Central memory CD8-positive, alpha-beta T cell (primary cell): ENCODE results near the gene PACSIN2.

ENCODE experiments used
- ATAC-seq: fragments of 150-1000 bp; cut with Tn5 transposase; replicated peaks from 2 replicates; pipeline ENCODE4 v1.10.0; 2022; ENCODE audit warnings: mild to moderate bottlenecking, moderate FRiP score, moderate number of reproducible peaks; ENCODE audit not compliant: poor library complexity, severe bottlenecking; ENCODE audit errors: extremely low read depth
- DNase-seq, 2 donors: peaks; one replicate each; pipeline ENCODE4 v3.0.0; 2021; ENCODE audit warnings: low spot score in 2 of 2
- H3K27ac Mint-ChIP-seq: one replicate; pipeline ENCODE4 v1.8.0; 2022; ENCODE audit warnings: low read depth, mild to moderate bottlenecking, moderate library complexity, mixed read lengths
- H3K27me3 Mint-ChIP-seq: one replicate; pipeline ENCODE4 v1.8.0; 2022; ENCODE audit warnings: mixed read lengths
- H3K36me3 Mint-ChIP-seq: one replicate; pipeline ENCODE4 v1.8.0; 2022; ENCODE audit warnings: mild to moderate bottlenecking, moderate library complexity, mixed read lengths; ENCODE audit not compliant: insufficient read depth
- H3K4me1 Mint-ChIP-seq: one replicate; pipeline ENCODE4 v1.8.0; 2022; ENCODE audit warnings: mixed read lengths
- H3K4me3 Mint-ChIP-seq: one replicate; pipeline ENCODE4 v1.8.0; 2022; ENCODE audit warnings: mild to moderate bottlenecking, moderate library complexity, mixed read lengths
- H3K9me3 Mint-ChIP-seq: one replicate; pipeline ENCODE4 v1.8.0; 2022; ENCODE audit warnings: mixed read lengths

The PACSIN2 gene

DNA sequence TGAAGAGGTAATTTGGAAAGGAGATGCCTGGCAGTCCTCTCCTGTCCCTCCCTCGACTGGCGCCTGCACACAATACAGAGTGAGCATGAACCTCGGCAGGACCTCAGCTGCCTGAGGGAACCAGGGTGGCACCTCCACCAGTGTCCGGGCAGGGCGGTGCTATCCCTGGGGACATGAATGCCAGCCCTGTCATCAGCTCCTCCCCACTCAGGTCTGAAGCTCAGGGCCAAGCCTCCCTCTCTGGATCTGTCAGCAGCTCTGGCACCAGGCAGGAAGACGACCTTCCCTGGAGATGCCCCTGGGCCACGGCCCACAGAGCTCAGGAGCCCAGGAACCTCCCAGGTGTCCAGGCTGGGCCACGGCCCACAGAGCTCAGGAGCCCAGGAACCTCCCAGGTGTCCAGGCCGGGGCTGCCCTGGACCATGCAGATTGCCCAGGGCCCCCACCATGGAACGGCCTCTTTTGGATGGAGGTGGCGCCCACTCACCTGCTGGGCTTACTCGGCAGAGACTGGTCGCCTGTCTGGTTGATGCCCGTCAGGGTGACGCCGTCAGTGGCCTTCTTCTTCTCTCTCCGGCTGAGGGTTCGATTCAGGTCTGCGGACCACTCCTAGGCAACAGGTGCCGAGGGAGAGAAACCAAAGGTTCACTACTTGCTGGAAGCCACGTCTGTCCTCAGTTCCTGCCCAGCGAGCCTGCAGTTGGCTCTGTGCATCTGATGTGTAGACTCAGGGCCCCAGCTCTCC, 136.2 kb downstream of the PACSIN2 start:
- peaks cover 19% of the 10 kb centered on the region for H3K36me3 Mint-ChIP-seq

DNA sequence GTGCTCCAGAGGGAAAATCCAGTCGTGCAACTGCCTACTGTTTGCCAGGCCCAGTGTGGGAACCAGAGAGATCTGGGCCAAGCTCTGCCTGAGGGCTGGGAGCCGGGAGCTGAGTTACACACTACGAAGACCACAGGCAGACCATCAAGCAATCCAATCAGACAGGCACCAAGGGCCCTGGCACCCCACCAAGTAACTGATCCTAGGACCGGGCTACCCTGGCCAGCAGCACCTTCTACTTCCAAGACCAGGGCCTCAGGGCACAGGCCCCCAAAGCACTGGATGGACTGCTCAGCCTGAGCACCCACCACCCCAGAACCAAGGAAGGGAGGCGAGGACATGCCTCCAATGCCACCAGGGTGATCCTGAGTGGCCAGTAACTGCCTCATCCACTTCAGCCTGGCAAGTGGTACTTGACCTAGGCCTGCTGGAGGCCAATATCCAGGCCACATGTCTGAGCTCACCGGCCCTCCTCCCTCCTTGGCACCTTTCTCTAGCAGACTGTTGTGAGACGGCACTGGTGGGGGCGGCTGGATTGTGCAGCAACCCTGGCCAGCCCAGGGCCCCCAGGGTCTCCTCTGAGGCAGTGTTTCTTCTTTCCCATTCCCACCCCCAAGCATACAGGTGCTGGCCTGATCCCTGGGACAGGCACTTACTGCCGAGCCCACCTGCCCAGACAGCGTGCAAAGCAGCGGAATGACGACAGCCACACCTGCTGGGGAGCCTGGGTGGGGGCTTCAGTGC, 137.2 kb downstream of the PACSIN2 start:
- no peaks in the 10 kb centered on the region for H3K4me1 Mint-ChIP-seq
- H3K27me3 Mint-ChIP-seq = no peaks in the 10 kb centered on the region
- H3K27ac Mint-ChIP-seq = no peak overlapping the region
- H3K4me3 Mint-ChIP-seq = no peak overlapping the region
- no peak for DNase-seq
- peaks cover 18% of the 10 kb centered on the region for H3K36me3 Mint-ChIP-seq
- no peaks in the 10 kb centered on the region for H3K9me3 Mint-ChIP-seq
- no peak for ATAC-seq

More for the DNA sequence above, 136.2 kb downstream of the PACSIN2 start:
- H3K27ac Mint-ChIP-seq = no peak overlapping the region
- DNase-seq (no peak), ATAC-seq (no peak)
- H3K4me3 Mint-ChIP-seq = no peak overlapping the region
- no peaks in the 10 kb centered on the region for H3K27me3 Mint-ChIP-seq
- no peaks in the 10 kb centered on the region for H3K9me3 Mint-ChIP-seq
- H3K4me1 Mint-ChIP-seq = no peaks in the 10 kb centered on the region

DNA sequence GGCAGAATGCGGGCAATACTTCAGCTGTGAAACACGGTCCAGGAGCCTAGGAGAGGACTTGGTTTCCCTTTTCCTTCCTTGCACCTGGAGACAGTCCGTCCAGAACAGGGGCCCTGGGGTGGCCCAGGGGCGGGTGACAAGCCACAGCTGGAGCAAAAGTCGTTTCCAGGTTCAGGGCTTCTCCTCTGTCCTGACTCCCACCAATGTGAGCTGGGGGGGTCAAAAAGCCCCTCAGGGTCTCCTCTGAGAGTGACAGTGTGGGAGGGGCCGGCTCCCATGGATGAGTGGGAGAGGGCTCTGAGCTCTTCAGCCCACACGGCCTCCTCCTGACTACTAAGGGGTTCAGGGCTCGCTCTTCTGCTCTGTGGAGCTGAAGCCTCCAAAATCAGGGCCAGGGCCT, 137.8 kb downstream of the PACSIN2 start:
- H3K27ac Mint-ChIP-seq = no peak overlapping the region

DNA sequence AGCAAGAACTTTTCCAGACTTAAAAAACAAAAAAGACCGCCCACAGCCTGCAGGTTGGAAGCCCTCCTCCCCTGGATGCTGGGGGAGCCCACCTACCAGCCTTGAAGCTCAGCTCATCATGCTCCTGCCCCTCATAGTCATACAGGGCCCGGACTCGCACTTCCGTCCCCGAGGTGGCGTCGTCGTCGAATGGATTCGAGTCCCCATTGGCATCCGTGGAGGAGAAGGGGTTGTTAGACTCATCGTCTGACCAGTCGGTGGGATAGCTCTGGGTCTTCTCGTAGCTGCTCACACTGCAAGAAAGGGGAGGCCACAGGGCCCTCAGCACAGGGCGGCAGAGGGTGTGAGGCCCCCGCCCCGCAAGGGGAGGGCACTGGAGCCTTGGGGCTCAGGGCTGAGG, 138.9 kb downstream of the PACSIN2 start:
- no peak overlapping the region for H3K4me3 Mint-ChIP-seq
- ATAC-seq (no peak), DNase-seq (no peak)
- no peaks in the 10 kb centered on the region for H3K9me3 Mint-ChIP-seq
- H3K27ac Mint-ChIP-seq = no peak overlapping the region
- no peaks in the 10 kb centered on the region for H3K27me3 Mint-ChIP-seq
- H3K36me3 Mint-ChIP-seq = peaks cover 15% of the 10 kb centered on the region
- no peaks in the 10 kb centered on the region for H3K4me1 Mint-ChIP-seq

More for the DNA sequence above, 137.8 kb downstream of the PACSIN2 start:
- Mint-ChIP-seq H3K36me3 (peaks cover 17% of the 10 kb centered on the region), H3K4me3 (no peak overlapping the region), H3K9me3 (no peaks in the 10 kb centered on the region), H3K4me1 (no peaks in the 10 kb centered on the region), H3K27me3 (no peaks in the 10 kb centered on the region)
- ATAC-seq (no peak), DNase-seq (no peak)

DNA sequence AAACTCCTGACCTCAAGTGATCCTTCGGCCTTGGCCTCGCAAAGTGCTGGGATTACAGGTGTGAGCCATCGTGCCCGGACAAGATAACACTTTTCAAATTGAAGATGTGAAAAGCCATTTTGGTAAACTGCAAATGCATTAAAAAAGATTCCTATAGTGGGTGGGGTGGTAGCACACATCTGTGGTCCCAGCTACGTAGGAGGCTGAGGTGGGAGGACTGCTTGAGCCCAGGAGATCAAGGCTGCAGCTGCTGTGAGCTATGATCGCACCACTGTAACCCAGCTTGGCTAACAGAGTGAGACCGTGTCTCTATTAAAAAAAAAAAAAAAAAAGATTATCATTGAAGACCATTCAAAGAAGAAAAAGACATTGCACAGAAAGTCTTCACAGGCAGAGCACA, 140.9 kb downstream of the PACSIN2 start:
- H3K36me3 Mint-ChIP-seq = peaks cover 17% of the 10 kb centered on the region
- H3K27ac Mint-ChIP-seq = peak overlapping the region; percentile 79
- ATAC-seq (no peak), DNase-seq (no peak)
- H3K4me3 Mint-ChIP-seq = no peak overlapping the region
- H3K4me1 Mint-ChIP-seq = no peaks in the 10 kb centered on the region
- H3K9me3 Mint-ChIP-seq = no peaks in the 10 kb centered on the region
- H3K27me3 Mint-ChIP-seq = no peaks in the 10 kb centered on the region

DNA sequence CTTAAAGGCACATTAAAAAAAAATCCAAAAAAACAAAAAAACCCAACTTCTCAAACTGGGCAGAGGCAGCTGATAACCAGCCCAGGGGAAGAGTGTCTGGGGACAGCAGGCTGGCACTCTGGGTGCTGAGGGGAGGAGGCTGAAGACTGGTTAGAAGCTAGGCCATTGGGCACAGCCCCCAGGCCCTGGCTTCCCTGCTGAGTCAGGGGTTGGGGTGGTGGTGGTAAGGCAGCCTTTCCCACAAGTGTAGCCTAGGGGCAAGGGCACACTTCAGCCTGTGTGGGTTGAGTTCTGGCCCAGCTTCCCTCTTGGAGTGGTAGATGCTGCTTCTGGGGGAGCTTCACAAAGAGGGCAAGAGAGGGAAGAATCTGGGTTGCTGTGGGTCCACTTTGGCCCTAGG, 141.6 kb downstream of the PACSIN2 start:
- Mint-ChIP-seq H3K27me3 (no peaks in the 10 kb centered on the region), H3K9me3 (no peaks in the 10 kb centered on the region), H3K36me3 (peaks cover 17% of the 10 kb centered on the region), H3K4me1 (no peaks in the 10 kb centered on the region), H3K27ac (peak overlapping the region; percentile 79), H3K4me3 (no peak overlapping the region)
- ATAC-seq (no peak), DNase-seq (no peak)

DNA sequence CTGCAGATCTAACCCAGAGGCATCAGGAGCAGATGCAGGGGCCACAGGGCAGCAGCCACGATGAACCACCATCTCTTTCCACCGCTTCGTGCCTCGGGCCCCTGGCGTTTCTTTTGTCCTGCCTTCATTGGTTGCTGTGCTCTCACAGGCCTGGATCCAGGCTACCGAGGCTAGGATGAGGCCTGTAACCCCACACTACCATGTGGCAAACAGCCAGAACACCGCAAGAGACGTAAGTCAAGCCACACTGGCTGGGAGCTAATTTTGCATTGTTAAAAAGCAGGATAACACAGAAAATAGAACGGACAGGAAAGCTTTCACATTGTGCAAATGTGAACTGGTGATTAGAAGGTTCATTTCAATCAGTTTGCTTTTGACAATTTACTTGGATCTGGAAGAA, 142.1 kb downstream of the PACSIN2 start:
- H3K4me1 Mint-ChIP-seq = peaks cover 2% of the 10 kb centered on the region
- H3K4me3 Mint-ChIP-seq = no peak overlapping the region
- peak overlapping the region; percentile 79 for H3K27ac Mint-ChIP-seq
- no peaks in the 10 kb centered on the region for H3K9me3 Mint-ChIP-seq
- no peak for ATAC-seq
- DNase-seq = no peak
- H3K36me3 Mint-ChIP-seq = peaks cover 17% of the 10 kb centered on the region
- H3K27me3 Mint-ChIP-seq = no peaks in the 10 kb centered on the region

DNA sequence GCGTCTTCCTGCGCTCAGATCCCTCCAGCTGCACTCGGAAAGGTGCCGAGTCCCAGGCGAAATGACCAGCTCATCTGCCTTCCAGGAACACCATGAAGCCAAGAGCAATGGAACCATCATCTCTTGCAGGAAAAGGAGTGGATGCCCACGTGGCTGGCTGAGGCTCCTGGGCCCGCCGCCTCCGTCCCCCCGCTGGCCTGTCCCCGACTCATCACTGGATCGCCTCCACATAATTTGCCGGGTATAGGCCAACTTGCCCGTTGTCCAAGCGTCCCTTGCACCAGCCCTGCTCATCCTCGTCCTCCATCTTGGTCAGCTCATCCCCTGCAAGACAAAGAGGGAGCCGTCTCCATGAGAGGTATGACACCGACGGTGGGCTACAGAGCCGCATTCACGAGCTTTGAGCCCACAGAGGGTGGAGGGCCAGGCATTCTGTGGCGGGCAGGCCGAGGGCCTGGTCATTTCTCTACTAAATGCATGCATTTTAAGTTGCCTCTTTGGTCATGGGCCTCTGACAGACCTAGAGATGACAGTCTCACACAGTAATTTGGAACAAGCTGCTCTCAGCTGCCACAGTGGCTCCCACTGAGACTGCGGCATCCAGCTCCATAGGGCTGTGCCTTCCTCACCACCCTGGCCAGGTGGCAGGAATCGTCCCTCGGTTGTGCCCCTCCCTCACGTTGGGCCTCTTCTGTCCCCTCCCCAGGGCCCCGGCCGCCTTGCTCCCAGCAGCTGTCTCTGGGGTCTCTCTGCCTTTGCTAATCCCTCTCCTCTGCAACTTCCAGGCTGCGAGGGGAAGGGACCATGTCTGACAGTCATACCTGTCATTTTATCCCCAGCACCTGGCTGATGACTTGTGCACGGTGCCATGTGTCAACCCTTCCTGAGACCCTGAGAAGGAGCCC, 143.6 kb downstream of the PACSIN2 start:
- peaks cover 6% of the 10 kb centered on the region for H3K4me1 Mint-ChIP-seq
- no peak overlapping the region for H3K4me3 Mint-ChIP-seq
- DNase-seq = no peak
- H3K9me3 Mint-ChIP-seq = no peaks in the 10 kb centered on the region
- peaks cover 21% of the 10 kb centered on the region for H3K36me3 Mint-ChIP-seq
- no peaks in the 10 kb centered on the region for H3K27me3 Mint-ChIP-seq
- no peak overlapping the region for H3K27ac Mint-ChIP-seq
- ATAC-seq = no peak

DNA sequence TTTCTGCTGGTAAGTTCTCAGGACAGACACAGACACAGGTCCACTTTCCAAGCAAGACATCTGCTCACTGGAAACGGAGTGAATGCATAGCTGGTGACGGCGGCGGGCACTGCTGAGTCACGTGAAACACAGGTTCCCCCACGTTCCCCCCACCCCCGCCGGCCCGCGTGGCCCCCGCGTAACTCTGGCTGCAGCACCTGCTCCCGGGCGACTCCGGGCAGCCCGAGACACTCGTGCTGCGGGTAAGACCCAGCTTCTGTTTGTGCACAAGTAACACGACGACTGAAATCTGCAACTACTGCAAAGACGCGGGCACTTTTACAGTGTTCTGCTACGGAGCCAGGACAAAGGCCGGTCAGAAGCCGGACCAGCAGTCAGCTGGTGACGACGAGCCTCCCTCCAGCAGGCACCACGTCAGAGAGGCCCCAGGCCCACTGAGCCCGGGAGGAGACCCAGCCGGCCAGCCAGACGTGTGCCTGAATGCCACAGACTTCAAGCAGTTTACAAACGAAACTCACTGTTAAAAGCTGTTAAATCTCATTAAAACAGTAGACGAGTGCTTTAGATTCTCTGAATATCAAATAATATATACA, 145.0 kb downstream of the PACSIN2 start:
- Mint-ChIP-seq H3K27ac (peak overlapping the region; percentile 44), H3K27me3 (no peaks in the 10 kb centered on the region), H3K4me3 (no peak overlapping the region), H3K36me3 (peaks cover 18% of the 10 kb centered on the region), H3K4me1 (peaks cover 6% of the 10 kb centered on the region), H3K9me3 (no peaks in the 10 kb centered on the region)
- no peak for ATAC-seq
- DNase-seq = no peak

DNA sequence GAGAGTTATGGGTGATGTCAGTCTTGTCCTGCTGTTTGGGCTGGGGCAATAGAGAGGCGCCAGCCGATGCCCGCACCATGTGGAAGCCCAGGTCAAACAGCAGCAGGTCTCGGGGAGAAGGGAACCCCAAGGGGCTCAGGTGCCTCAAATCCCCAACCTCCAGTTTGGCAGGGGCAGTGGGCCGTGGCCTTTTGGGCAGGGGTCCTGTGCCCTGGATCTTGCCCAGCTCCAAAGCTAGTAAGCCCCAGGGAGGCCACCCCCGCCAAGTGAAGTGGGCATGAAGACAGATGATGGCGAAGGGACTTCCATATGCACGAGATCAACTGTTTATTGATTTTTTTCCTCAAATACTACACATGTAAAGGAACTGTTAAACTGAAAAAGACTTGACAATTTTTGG, 145.5 kb downstream of the PACSIN2 start:
- no peak overlapping the region for H3K4me3 Mint-ChIP-seq
- ATAC-seq = no peak
- no peak for DNase-seq
- H3K9me3 Mint-ChIP-seq = no peaks in the 10 kb centered on the region
- H3K36me3 Mint-ChIP-seq = peaks cover 16% of the 10 kb centered on the region
- no peaks in the 10 kb centered on the region for H3K27me3 Mint-ChIP-seq
- peaks cover 6% of the 10 kb centered on the region for H3K4me1 Mint-ChIP-seq
- no peak overlapping the region for H3K27ac Mint-ChIP-seq

DNA sequence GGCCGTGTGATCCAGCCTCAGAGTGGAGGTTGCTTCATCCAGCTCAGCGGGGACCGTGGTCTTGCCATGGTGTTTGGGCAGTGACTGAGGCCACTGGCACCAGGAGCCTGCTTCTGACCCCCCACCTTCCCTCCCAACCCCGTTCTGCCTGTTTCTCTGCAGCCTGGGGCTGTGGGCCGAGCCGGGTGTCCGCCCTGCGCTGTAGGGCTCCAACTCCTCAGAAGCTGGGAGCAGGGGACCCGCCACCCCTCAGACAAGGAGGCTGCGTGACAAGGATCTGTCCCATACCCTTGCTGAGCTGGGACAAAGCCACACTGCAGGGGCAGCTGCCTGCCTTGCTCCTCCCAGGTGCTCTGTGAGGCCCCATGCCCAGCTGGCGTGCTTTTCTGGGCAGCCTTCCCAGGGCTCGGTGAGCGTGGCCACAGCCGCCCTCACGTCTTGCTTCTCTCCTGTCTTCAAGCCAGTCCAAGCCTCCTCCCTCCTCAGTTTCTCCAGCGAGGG, 146.1 kb downstream of the PACSIN2 start:
- H3K4me3 Mint-ChIP-seq = no peak overlapping the region
- peaks cover 6% of the 10 kb centered on the region for H3K4me1 Mint-ChIP-seq
- peaks cover 15% of the 10 kb centered on the region for H3K36me3 Mint-ChIP-seq
- DNase-seq (no peak), ATAC-seq (no peak)
- H3K27me3 Mint-ChIP-seq = no peaks in the 10 kb centered on the region
- H3K27ac Mint-ChIP-seq = no peak overlapping the region
- no peaks in the 10 kb centered on the region for H3K9me3 Mint-ChIP-seq

DNA sequence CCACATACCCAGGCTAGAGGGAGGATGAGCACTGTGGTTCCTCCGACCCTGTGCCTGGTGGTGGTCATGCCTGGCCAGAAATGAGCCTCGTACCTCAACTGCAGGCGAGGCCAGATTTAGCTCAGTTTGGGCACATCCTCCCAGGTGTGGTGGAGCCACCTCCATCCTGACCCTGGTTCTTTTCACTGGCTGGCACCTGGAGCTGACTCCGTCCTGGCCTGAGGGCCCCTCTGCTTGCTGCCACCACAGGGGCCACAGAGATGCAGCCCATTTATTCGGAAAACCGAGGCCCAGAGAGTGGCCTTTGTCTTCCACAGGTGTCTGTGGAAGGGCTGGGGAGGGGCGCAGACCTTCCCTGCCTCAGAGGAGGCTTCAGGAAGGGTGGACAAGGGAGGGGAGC, 148.8 kb downstream of the PACSIN2 start:
- Mint-ChIP-seq H3K27me3 (no peaks in the 10 kb centered on the region), H3K4me1 (peaks cover 11% of the 10 kb centered on the region), H3K27ac (no peak overlapping the region), H3K36me3 (peaks cover 12% of the 10 kb centered on the region), H3K9me3 (no peaks in the 10 kb centered on the region), H3K4me3 (no peak overlapping the region)
- ATAC-seq (no peak), DNase-seq (no peak)
